ENCODE data around the gene CACNA1A. TPM values are rescaled to one million over a fixed set of nuclear protein-coding genes. Genes with fewer than 3 reads are reported as not detected.

The CACNA1A gene
- total and polyA plus RNA-seq, 2 of the 13 experiments (the other 11 are each of a cell fraction or from before 2014, with no cell fraction given) = not detected

DNA sequence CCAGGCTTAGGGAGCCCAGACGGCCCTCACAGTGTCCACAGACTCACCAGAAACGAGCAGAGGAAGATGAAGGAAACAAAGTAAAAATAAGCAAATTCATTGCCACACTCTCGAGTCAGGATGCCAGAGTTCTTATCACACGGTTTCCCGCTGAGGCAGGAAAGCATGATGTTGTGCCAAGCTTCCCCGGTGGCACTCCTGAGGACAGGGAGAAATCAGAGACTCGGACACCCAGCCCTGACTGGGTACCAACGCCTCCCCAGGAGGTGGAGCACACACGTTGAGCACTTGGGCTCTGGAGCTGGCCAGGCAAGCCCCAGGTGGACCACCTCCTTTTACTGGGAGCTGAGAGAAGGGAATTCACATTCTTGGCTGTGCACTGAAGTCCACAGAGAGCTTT, 274.6 kb downstream of the CACNA1A start (continued):
- TF ChIP-seq, protein P1, sequence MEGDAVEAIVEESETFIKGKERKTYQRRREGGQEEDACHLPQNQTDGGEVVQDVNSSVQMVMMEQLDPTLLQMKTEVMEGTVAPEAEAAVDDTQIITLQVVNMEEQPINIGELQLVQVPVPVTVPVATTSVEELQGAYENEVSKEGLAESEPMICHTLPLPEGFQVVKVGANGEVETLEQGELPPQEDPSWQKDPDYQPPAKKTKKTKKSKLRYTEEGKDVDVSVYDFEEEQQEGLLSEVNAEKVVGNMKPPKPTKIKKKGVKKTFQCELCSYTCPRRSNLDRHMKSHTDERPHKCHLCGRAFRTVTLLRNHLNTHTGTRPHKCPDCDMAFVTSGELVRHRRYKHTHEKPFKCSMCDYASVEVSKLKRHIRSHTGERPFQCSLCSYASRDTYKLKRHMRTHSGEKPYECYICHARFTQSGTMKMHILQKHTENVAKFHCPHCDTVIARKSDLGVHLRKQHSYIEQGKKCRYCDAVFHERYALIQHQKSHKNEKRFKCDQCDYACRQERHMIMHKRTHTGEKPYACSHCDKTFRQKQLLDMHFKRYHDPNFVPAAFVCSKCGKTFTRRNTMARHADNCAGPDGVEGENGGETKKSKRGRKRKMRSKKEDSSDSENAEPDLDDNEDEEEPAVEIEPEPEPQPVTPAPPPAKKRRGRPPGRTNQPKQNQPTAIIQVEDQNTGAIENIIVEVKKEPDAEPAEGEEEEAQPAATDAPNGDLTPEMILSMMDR (CRISPR knock-in tag; IDR thresholded peaks at IDR 0.05) = no peak
- no peak for TF ChIP-seq ESRRA (CRISPR knock-in tag; IDR thresholded peaks at IDR 0.05; ENCODE audit: low read depth)
- TF ChIP-seq ZNF205 (CRISPR knock-in tag; IDR thresholded peaks at IDR 0.05) = no peak
- no peak for TF ChIP-seq ZBTB20 (CRISPR knock-in tag; IDR thresholded peaks at IDR 0.05; ENCODE audit: borderline replicate concordance, low read depth)
- TF ChIP-seq, protein P2, sequence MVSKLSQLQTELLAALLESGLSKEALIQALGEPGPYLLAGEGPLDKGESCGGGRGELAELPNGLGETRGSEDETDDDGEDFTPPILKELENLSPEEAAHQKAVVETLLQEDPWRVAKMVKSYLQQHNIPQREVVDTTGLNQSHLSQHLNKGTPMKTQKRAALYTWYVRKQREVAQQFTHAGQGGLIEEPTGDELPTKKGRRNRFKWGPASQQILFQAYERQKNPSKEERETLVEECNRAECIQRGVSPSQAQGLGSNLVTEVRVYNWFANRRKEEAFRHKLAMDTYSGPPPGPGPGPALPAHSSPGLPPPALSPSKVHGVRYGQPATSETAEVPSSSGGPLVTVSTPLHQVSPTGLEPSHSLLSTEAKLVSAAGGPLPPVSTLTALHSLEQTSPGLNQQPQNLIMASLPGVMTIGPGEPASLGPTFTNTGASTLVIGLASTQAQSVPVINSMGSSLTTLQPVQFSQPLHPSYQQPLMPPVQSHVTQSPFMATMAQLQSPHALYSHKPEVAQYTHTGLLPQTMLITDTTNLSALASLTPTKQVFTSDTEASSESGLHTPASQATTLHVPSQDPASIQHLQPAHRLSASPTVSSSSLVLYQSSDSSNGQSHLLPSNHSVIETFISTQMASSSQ (IDR thresholded peaks at IDR 0.05; ENCODE audit: low read depth) = no peak
- TF ChIP-seq, protein P2 (CRISPR knock-in tag; IDR thresholded peaks at IDR 0.05; ENCODE audit: borderline replicate concordance) = no peak
- TF ChIP-seq ZMAT3 (CRISPR knock-in tag; conservative IDR thresholded peaks at IDR 0.05) = no peak
- TF ChIP-seq, protein P3, sequence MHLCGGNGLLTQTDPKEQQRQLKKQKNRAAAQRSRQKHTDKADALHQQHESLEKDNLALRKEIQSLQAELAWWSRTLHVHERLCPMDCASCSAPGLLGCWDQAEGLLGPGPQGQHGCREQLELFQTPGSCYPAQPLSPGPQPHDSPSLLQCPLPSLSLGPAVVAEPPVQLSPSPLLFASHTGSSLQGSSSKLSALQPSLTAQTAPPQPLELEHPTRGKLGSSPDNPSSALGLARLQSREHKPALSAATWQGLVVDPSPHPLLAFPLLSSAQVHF (CRISPR knock-in tag; IDR thresholded peaks at IDR 0.05) = no peak
- TF ChIP-seq, protein P4, sequence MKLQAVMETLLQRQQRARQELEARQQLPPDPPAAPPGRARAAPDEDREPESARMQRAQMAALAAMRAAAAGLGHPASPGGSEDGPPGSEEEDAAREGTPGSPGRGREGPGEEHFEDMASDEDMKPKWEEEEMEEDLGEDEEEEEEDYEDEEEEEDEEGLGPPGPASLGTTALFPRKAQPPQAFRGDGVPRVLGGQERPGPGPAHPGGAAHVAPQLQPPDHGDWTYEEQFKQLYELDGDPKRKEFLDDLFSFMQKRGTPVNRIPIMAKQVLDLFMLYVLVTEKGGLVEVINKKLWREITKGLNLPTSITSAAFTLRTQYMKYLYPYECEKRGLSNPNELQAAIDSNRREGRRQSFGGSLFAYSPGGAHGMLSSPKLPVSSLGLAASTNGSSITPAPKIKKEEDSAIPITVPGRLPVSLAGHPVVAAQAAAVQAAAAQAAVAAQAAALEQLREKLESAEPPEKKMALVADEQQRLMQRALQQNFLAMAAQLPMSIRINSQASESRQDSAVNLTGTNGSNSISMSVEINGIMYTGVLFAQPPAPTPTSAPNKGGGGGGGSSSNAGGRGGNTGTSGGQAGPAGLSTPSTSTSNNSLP (IDR thresholded peaks at IDR 0.05; ENCODE audit: low read depth, low read length) = no peak
- TF ChIP-seq SOX13 (IDR thresholded peaks at IDR 0.05) = no peak
- no peak for TF ChIP-seq SOX13 (CRISPR knock-in tag; conservative IDR thresholded peaks at IDR 0.05 in 1 of 2, IDR thresholded peaks at IDR 0.05 in 1 of 2)
- TF ChIP-seq JUNB (CRISPR knock-in tag; IDR thresholded peaks at IDR 0.05; ENCODE audit: borderline replicate concordance) = no peak

All from HepG2 (cell line).